PC-9 (cell line): ENCODE results near the gene RTN3. TPM values are rescaled to one million over a fixed set of nuclear protein-coding genes. Genes with fewer than 3 reads are reported as not detected.
A peak's percentile ranks its signal among the peaks of the same experiment; 100 is the strongest.

Source experiments
- BruUV-seq: library from RNA; stranded (reverse); fragments of 400-500 nt; replicated peaks from 2 replicates; lab custom pipeline; 2021; lab: Mats Ljungman, UMichigan
- CTCF ChIA-PET: fragments of 300-600 bp; sonication (Branson Sonifier 250); formaldehyde crosslinking; loops from one replicate; lab custom pipeline; 2022; ENCODE audit warnings: antibody characterized with exemption; lab: Charles Lee
- POLR2A ChIA-PET: fragments of 300-600 bp; sonication (Branson Sonifier 250); formaldehyde crosslinking; loops from one replicate; lab custom pipeline; 2022; ENCODE audit warnings: antibody characterized with exemption; ENCODE audit not compliant: unreplicated experiment; lab: Charles Lee
- DNase-seq, 2 experiments: peaks; one replicate each; pipeline versions ENCODE4 v3.0.0 to v3.0.0-alpha.2; 2015 to 2022; ENCODE audit warnings: mixed read lengths in 1 of 2
- H2AFZ ChIP-seq: fragments of 200-600 bp; sonication (generic); 2 replicates; pipeline ENCODE4 v1.8.1; 2017; ENCODE audit warnings: antibody characterized with exemption
- H3F3A ChIP-seq: fragments of 200-600 bp; sonication (generic); 2 replicates; pipeline ENCODE4 v1.8.1; 2017; ENCODE audit warnings: antibody characterized with exemption, mild to moderate bottlenecking, low read depth; ENCODE audit not compliant: insufficient read depth
- H3K27ac ChIP-seq: fragments of 200-600 bp; sonication (generic); 2 replicates; pipeline ENCODE4 v1.6.1; 2016; ENCODE audit warnings: mixed run types
- H3K27me3 ChIP-seq: fragments of 200-600 bp; sonication (generic); 2 replicates; pipeline ENCODE4 v1.6.1; 2016; ENCODE audit warnings: low read depth, mixed run types; ENCODE audit not compliant: insufficient read depth
- H3K36me3 ChIP-seq: fragments of 200-600 bp; sonication (generic); 2 replicates; pipeline ENCODE4 v1.6.1; 2016; ENCODE audit warnings: low read depth, mixed run types
- H3K4me1 ChIP-seq: fragments of 200-600 bp; sonication (generic); replicated peaks from 2 replicates; pipeline ENCODE4 v1.6.1; 2016; ENCODE audit warnings: mixed run types; ENCODE audit not compliant: insufficient read depth
- H3K4me2 ChIP-seq: fragments of 200-600 bp; sonication (generic); 2 replicates; pipeline ENCODE4 v1.6.1; 2017; ENCODE audit warnings: mixed run types
- H3K4me3 ChIP-seq: fragments of 200-600 bp; sonication (generic); 2 replicates; pipeline ENCODE4 v1.6.1; 2016; ENCODE audit warnings: mixed run types
- H3K79me2 ChIP-seq: fragments of 200-600 bp; sonication (generic); 2 replicates; pipeline ENCODE4 v1.6.1; 2017; ENCODE audit warnings: low read depth, mixed run types
- H3K9me2 ChIP-seq: fragments of 200-600 bp; sonication (generic); 2 replicates; pipeline ENCODE4 v1.8.1; 2017; ENCODE audit warnings: mild to moderate bottlenecking; ENCODE audit not compliant: insufficient read depth
- H3K9me3 ChIP-seq: fragments of 200-600 bp; sonication (generic); 2 replicates; pipeline ENCODE4 v1.8.1; 2016; ENCODE audit warnings: low read depth; ENCODE audit not compliant: insufficient read depth
- H4K20me1 ChIP-seq: fragments of 200-600 bp; sonication (generic); 2 replicates; pipeline ENCODE4 v1.8.1; 2017; ENCODE audit not compliant: insufficient read depth
- CTCF ChIP-seq: fragments of 200-600 bp; sonication (generic); conservative IDR thresholded peaks from 2 replicates; pipeline ENCODE4 v1.6.1; 2017; ENCODE audit warnings: mixed run types, antibody characterized with exemption, mild to moderate bottlenecking, moderate library complexity
- EZH2 ChIP-seq: fragments of 200-600 bp; sonication (generic); IDR thresholded peaks from 2 replicates; pipeline ENCODE4 v1.8.0; 2017; ENCODE audit warnings: antibody characterized with exemption, low read depth
- intact Hi-C: fragments of 100-400 bp; cut with micrococcal nuclease; formaldehyde crosslinking; loops from one replicate; pipeline ENCODE4 v1.10.0; 2022; ENCODE audit not compliant: unreplicated experiment
- total RNA-seq: library from RNA; stranded (reverse); gene quantifications from 2 replicates; pipeline ENCODE4 v1.2.3, GENCODE V29; 2021

RTN3 gene
- total RNA-seq, 1 experiment from 2014 or later: 279 TPM

DNA sequence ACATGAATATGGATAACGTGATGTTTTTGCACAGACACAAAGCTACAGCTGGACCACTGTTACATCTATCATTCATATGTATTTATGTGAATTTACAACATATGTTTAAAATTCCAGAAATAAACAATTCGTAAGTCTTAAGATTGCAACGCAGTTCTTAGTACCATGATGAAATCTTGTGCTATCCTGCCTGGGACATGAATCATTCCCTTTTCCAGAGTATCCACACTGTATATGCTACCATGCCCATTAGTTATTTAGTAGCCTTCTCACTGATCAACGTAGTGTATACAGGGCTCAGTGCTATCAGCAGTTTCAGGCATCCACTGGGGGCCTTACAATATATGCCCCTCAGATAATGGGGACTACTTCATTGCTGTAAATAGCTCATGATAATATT, 14.4 kb upstream of the RTN3 start:
- no TSS peak for BruUV-seq
- Histone ChIP-seq H3K36me3 (peaks cover 3% of the 10 kb centered on the region; the same call in 1 of the 2 replicates), H3K27ac (peak overlapping the region; percentile 65), H3K27me3 (no peaks in the 10 kb centered on the region), H3K4me3 (no peak overlapping the region), H3K4me1 (peaks cover 52% of the 10 kb centered on the region), H3K4me2 (peak overlapping the region; percentile 50; the same call in 1 of the 2 replicates), H3K9me2 (no peaks in the 10 kb centered on the region), H2AFZ (no peak overlapping the region), H3K79me2 (peaks cover 85% of the 10 kb centered on the region), H3K9me3 (no peaks in the 10 kb centered on the region), H4K20me1 (peaks cover 16% of the 10 kb centered on the region), H3F3A (peaks cover 57% of the 10 kb centered on the region)
- DNase-seq: peak in 1 of 2 experiments; percentile 9
- CTCF ChIA-PET: interaction anchor here (0.7 kb wide), 1 partner anchor 106 kb away, joined by 3 read pairs; no protein-coding TSS in a partner anchor
- intact Hi-C loops: no loop called here
- POLR2A ChIA-PET: interaction anchor here (0.6 to 0.7 kb wide), 2 partner anchors 59 to 112 kb away, joined by 3 to 11 read pairs; no protein-coding TSS in a partner anchor
- TF ChIP-seq CTCF: no peak
- no peak for TF ChIP-seq EZH2

DNA sequence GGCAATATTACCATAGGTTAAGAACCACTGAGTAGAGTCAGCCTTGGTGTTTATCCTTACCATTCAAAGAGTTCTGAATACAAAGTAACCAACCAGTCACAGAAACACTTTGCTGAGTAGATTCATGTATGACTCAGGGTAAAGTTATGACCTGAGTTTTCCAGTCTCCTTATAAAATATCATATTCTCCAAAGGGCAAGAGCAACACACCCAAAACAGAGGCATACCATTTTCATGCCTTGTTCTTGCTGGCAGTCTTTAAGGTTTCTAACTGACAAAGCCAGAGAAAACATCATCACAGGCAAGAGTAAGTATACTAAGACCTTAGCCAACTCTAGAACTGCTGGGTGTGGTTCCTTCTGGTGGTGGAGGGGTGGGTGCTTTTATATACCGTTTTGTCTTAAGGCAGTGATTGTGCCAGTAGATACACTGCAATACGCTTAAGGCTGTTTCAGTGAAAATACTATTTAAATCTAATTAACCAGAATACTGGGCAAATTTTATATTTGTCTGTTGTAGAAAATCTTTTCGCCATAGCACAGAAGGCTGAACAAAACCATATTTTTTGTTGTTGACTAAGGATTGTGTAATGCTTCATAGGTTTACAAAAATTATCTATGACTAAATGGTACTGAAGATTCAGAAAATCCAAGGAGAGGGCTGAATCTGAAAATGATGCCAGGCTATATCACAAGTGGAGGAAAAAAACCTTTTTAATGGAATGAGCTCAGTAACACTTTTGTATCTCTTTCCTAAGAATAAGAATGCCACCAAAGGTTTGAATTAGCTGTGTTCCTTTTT, 13.1 kb upstream of the RTN3 start:
- TSS peak; percentile 65 for BruUV-seq
- Histone ChIP-seq H3K79me2 (peaks cover 72% of the 10 kb centered on the region), H3K9me2 (no peaks in the 10 kb centered on the region), H2AFZ (no peak overlapping the region), H3K36me3 (peaks cover 3% of the 10 kb centered on the region; the same call in 1 of the 2 replicates), H3K27me3 (no peaks in the 10 kb centered on the region), H3K4me1 (peaks cover 59% of the 10 kb centered on the region), H4K20me1 (peaks cover 16% of the 10 kb centered on the region), H3F3A (peaks cover 60% of the 10 kb centered on the region), H3K4me3 (no peak overlapping the region; the same call in 1 of the 2 replicates), H3K9me3 (no peaks in the 10 kb centered on the region), H3K4me2 (peak overlapping the region; percentile 50), H3K27ac (peak overlapping the region; percentile 65)
- POLR2A ChIA-PET: interaction anchor here (0.7 to 0.8 kb wide), 2 partner anchors 10 to 138 kb away, joined by 3 to 31 read pairs; no protein-coding TSS in a partner anchor
- peak; percentile 51 to 97 for DNase-seq
- no peak for TF ChIP-seq CTCF
- CTCF ChIA-PET: interaction anchor here (0.6 to 1.1 kb wide), 3 partner anchors 13 to 158 kb away, joined by 3 to 14 read pairs (median 4); partner anchors contain the start of gene RTN3
- intact Hi-C loops: no loop called here

- Histone ChIP-seq H3K9me3 (no peaks in the 10 kb centered on the region), H3K79me2 (peaks cover 53% of the 10 kb centered on the region), H3K27ac (peak overlapping the region; percentile 63), H3K36me3 (peaks cover 3% of the 10 kb centered on the region; the same call in 1 of the 2 replicates), H3K4me2 (peak overlapping the region; percentile 97), H3K9me2 (no peaks in the 10 kb centered on the region), H3K4me1 (peaks cover 51% of the 10 kb centered on the region), H3K4me3 (peak overlapping the region; percentile 93), H3K27me3 (no peaks in the 10 kb centered on the region), H4K20me1 (peaks cover 10% of the 10 kb centered on the region), H2AFZ (peak overlapping the region; percentile 92), H3F3A (peaks cover 53% of the 10 kb centered on the region)
- ChIA-PET CTCF (interaction anchor here (1.0 to 1.2 kb wide), 2 partner anchors 10 to 13 kb away, joined by 3 to 4 read pairs; no protein-coding TSS in a partner anchor), POLR2A (interaction anchor here (0.6 kb wide), 1 partner anchor 11 kb away, joined by 3 read pairs; no protein-coding TSS in a partner anchor)
- intact Hi-C loops: loop anchor here (1.0 to 10.0 kb wide), 4 partner anchors 11 to 265 kb away; partner anchors contain the start of genes NAA40 and RTN3
- DNase-seq: peak in 1 of 2 experiments; percentile 34
- BruUV-seq: no TSS peak
- TF ChIP-seq CTCF: no peak
- no peak for TF ChIP-seq EZH2
Observed at GRCh38 chr11:63670096-63670432, 11.2 kb upstream of the RTN3 start.
